NCI-H526 treated with DMSO at 0.1 percent for 48 hours (cell line): ENCODE results near the gene SCN4B.
"Not testable (repeated sequence)": the region's sequence is repeated elsewhere in the genome, so short reads cannot be mapped to it uniquely, and the experiment has no call there.

Source experiments
- DNase-seq: peaks from one replicate; lab custom pipeline; 2025; lab: John Stamatoyannopoulos, UW

The SCN4B gene, protein sequence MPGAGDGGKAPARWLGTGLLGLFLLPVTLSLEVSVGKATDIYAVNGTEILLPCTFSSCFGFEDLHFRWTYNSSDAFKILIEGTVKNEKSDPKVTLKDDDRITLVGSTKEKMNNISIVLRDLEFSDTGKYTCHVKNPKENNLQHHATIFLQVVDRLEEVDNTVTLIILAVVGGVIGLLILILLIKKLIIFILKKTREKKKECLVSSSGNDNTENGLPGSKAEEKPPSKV

DNA sequence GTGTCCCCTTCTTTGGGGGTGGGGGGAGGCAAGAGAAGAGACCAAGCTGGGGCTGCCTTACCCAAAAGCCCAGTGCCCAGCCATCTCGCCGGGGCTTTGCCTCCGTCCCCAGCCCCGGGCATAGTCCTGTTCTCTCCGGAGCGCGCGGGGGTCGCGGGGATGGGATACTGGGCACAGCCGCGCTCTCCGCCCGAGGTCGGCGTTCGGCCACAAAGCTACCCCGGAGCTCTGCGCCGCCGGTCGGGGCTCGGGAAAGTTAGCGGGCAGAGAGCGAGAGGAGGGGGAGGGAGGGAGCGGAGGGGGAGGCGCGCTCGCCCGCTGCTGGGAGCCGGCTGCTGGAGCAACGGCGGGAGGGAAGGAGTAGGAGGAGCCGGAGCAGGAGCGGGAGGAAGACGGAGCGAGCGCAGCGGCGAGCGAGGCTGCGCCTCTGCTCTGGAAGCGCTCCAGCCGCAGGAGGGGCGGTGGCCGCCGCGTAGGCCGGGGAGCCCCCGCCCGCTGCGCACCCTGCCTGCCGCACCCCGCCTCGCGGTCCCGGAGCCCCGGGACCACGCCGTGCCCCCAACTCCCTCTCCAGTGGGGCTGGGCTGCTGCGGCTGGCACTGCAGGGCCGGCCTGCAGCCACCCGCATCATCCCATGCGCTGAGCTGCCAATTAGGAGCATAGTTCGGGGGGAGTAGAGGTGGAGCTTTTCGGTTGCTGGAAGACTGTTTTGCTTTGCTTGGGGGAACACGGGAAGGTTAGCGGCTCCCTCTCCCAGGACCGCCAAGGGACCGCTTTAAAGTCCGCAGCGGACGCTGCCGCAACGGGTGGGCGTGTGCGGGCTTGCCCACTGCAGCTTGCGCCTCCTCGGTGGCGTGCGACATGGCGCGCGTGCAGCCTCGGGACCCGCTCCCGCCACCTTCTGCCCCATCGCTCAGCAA, at the start of gene SCN4B:
TSS of gene SCN4B (minus strand) at position 272 of the 920 bp plus-strand sequence. CDS start at position 122, 150 bp downstream.
- peak; percentile 94 for DNase-seq

DNA sequence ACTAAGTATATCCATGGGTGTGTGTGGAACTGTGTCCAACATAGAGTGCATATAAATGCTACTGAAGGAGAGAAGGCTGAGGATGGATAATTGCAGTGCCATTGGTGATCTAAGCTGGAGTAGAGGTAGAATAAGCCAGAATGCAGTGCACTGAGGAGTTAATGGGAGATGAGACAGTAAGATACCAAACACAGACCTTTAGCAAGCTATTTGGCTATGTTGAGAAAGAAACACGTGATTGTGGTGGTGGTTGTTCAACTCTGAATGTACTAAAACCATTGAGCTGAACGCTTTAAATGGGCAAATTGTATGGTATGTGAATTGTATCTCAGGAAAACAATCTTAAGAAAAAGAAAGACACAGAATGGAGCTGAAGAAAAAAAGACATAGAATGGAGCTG, 49.3 kb upstream of the SCN4B start:
- no peak for DNase-seq

DNA sequence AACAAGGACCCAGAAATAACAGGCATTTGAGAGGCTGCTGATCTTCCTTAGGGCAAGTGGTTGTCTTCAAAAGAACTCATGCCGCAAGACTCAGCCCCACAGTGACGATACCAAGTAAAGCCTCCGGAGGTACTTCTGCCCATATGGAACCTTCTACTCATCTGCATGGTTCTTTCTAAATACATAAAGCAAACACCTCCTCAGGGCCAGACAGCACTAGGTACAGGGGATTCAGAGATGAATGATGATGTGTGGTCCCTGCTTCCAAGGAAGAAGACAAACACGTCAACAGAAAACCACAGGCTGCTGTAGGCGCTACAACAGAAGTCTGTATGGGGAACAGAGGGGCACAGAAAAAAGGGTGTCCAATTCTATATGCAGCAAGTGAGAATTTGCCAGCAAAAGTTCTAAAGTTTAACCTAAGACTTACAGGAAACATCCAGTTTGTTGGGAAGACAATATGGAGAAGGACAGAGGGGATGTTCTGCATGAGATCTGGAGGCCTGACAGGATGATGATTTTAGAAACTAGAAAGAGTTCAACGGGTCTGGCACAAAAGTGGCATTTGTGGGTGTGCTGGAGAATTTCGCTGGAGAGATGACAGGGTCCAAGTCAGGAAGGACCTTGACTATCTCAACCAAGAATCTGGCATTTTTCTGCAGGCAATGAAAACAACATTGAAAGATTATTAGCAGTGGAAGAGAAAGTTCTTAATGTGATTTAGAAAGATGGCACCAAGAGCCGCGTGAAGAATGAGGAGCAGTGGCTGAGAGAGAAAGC, 48.5 kb upstream of the SCN4B start:
- DNase-seq = no peak

DNA sequence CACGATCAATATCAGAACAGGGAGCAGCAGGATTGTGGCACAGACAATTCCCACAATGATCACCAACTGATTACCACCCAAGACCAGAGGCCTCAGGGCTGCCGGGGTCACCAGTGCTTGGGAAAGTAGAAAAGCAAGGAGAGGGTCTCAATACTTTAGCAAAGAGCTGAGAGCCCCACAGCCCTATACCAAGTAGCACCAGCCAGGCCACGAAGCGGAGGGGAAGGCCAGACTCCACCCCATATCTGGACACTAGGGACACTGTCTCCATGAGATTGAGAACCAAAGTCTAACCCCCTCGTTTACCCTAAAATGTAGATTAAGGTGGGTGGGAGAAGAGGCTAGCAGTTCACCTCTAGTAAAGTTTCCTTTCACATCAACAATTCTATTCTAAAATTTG, 47.9 kb upstream of the SCN4B start:
- DNase-seq = no peak

DNA sequence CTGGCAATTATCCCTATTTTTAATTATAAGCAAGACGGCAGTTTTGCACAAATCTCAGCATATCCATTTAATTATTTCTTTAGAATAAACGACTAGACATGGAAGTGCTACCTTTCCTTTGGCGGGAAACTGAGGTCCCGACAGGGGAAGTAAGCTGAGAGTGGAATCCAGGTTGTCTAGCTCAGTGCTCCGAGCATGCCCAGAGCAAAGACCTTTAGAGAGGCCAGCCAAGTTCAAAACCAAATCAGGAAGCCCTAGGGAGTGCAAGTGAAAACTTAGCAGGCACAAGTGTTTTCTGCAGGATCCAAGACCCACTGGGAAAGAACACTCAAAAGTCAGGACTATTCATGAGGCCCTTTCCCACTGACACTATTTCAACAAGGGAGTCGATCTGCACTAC, 46.5 kb upstream of the SCN4B start:
- DNase-seq = no peak

DNA sequence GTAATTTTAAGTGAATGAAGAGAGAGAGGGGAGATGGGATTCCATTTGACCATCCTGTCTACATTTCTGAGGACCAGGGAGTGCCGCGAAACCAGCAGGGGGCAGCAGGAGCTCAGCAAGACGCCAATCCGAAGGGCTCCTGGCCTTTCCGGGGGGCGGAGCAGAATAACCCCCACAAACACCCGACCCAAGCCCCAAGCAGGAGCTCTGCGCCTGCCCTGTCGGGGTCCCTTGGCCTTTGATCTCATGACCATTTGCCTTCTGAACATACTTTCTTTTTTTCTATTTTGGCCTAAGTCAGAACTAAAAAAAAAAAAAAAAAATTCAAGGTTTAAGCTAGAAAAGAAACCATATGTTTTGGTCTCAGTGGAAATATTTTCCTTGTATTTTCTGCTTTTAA, 45.7 kb upstream of the SCN4B start:
- peak; percentile 79 for DNase-seq

DNA sequence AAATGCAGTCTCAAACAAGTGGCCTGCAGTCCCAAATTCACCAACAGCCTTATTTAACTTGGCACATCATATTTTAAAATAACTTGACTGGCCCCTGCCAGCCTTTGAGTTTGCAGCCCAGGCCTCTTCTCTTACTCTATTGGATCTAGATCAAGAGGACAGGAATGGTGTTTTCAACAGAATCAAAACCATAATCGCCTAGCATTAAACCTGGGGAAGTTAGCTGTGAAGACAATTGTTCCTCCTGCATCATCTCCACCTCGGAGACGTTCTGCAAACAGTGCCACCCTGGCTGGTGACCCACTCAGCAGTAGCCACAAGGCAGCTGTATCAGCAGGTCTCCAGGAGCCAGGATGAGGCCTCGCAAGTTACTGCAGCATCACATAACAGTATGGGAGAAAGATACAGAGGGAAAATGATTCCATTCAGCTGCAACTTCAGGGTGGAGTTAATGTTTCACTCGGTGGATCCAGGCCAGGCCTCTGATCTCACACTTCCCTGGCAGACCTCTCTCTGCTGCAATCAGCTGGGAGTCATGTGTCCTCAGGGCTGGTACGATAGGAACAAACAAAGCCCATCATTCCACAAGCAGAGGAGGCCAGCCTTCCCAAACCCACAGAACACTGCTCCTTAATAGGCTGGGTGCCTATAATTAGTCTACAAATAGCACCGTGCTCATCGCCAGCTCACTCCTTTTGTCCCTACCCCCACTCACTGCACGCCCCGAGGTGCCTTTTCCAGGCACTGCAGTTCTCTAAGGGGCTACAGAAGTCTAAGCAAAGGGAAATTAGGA, 42.4 kb upstream of the SCN4B start:
- peak; percentile 94 for DNase-seq

DNA sequence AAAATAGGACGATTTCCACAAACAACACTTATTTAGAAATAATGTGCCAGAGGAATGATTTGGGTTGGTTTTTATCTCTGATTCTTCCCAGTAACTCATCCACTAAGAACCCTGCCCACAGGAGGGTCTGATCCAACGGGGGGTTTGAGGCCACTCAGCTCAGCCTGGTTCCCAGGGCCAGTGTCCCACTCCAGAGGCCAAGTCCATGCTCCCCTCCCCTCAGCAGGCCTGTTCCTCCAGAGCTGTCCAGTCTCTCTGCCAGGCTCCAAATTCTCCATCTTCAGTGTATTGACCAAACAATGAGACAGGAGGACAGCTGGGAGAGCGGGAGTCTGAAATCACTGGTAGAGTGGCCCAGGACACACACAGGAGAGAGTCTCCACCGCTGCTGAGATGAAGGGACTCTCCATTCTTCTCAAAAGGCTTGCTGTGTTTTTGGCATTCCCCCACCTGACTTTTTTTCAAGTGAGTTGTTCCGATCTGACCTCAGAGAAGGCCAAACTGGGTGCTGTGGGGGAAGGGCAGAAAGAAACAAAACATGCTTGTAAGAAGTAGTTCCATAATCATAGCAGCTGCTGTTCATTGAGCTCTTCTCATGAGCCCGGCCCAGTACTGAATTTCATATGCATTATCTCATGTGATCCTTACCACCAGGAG, 41.4 kb upstream of the SCN4B start:
- DNase-seq = peak; percentile 93

DNA sequence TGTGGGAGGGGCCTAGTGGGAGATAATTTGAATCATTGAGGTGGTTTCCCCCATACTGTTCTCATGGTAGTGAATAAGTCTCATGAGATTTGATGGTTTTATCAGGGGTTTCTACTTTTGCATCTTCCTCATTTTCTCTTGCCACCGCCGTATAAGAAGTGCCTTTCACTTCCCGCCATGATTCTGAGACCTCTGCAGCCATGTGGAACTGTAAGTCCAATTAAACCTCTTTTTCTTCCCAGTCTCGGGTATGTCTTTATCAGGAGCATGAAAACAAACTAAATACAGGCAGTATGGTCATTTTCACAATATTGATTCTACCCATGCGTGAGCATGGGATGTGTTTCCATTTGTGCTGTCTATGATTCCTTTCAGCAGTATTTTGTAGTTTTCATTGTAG, 40.2 kb upstream of the SCN4B start:
- not testable (repeated sequence) for DNase-seq

DNA sequence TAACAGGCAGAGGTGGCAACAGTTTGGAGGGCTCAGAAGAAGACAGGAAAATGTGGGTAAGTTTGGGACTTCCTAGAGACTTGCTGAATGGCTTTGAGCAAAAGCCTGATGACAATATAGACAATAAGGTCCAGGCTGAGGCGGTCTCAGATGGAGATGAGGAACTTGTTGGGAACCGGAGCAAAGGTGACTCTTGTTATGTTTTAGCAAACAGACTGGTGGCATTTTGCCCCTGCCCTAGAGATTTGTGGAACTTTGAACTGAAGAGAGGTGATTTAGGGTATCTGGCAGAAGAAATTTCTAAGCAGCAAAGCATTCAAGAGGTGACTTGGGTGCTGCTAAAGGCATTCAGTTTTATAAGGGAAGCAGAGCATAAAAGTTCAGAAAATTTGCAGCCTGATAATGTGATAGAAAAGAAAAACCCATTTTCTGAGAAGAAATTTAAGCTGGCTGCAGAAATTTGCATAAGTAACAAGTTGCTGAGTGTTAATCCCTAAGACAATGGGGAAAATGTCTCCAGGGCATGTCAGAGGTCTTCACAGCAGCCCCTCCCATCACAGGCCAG, 38.4 kb upstream of the SCN4B start:
- not testable (repeated sequence) for DNase-seq

DNA sequence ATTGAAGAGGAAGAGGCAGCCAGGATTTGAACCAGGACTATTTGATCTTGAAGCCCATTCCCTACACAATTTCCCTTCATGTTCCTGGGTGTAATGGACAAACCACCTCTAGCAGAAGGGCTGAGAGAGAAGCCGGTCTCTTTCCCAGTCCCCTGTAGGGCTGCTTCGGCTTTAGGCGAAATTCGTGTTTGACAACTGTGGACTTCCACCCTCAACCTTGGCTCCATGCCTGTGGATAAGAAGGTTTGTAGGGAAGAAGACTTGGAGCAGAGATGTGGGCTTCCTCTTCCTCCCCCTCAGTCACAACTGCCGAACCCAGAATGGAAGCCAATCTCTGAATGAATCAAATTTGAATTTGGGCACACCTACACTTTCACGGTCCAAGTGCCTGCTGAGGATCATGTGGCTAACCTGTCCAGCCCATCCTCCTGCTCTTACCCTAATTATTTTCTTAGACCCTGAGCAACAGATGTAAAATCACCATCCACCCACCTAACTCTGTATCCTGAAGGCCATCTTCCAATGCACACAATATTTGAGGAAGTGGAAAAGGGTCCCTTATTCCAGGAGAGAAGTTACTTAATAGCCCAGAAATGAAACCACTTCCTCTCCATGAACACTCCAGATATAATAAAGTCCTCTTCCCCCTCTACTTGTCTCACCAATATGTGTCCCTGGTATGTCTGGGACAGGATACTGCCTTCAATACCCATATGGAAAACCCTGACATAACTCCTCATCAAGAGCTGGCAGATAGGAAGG, 33.9 kb upstream of the SCN4B start:
- DNase-seq = no peak

DNA sequence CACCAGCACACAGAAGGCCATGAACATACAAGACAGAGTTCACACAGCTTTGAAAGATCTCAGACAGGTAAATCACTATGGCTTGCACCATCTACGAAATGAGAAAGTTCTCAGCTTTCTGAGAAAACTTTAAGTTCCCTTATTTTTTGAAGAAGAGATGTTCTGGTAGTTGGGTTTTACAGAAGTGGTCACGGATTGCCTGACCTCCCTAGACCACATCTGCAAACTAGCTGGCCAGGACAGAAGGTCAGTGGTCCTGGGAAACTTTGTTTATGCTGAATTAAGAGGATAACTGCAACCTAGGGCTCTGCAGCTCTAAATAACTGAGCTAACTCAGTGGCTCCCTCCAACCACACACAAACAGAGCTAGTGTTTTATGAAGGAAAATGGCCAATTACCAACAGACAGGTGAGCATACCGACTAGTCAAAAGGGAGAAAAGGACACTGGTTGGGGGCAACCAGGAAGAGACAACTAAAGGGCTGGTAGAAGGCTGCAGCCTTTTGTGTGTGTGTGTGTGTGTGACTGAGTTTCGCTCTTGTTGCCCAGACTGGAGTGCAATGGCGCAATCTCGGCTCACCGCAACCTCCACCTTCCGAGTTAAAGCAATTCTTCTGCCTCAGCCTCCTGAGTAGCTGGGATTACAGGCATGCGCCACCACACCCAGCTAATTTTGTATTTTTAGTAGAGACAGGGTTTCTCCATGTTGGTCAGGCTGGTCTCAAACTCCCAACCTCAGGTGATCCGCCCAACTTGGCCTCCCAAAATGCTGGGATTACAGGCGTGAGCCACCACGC, 32.4 kb upstream of the SCN4B start:
- no peak for DNase-seq

DNA sequence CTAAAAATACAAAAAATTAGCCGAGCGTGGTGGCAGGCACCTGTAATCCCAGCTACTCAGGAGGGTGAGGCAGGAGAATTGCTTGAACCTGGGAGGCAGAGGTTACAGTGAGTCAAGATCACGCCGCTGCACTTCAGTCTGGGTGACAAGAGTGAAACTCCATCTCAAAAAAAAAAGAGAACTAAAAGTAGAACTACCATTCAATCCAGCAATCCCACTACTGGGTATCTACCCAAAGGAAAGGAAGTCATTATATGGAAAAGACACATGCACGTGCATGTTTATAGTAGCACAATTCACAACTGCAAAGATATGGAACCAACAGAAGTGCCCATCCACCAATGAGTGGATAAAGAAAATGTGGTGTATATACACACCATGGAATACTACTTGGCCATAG, 31.1 kb upstream of the SCN4B start:
- DNase-seq = not testable (repeated sequence)

DNA sequence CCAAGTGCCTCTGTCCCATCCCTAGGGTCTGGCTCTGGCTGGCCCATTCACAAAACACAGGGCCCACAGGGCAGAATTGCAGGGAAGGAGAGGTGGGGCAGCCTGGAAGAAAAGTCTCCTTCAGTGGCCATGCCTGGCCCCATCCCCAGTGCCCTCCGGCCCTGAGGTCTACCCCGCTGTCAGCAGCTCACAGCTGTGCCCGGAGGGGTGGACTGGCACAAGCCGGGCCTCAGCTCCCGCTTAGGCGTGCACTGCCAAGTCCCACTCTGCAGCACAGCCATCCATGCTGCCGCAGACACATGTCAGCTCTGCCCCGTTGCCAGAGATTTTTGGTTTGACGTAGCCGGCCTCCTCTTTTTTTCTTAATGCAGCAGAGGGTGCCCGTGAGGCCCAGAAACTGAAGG, 27.7 kb upstream of the SCN4B start:
- peak; percentile 64 for DNase-seq

DNA sequence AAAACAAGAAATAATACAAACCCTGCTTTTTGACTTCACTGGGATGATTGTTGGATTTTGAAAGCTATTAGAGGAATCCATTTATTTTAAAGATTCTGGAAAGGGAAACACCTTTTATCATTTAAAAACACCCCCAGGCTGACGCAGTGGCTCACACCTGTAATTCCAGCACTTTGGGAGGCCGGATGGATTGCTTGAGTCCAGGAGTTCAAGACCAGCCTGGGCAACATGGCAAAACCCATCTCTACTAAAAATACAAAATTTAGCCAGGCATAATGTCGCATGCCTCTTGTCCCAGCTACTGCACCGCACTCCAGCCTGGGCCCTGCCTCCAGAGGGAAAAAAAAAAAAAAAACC, 24.1 kb upstream of the SCN4B start:
- no peak for DNase-seq

DNA sequence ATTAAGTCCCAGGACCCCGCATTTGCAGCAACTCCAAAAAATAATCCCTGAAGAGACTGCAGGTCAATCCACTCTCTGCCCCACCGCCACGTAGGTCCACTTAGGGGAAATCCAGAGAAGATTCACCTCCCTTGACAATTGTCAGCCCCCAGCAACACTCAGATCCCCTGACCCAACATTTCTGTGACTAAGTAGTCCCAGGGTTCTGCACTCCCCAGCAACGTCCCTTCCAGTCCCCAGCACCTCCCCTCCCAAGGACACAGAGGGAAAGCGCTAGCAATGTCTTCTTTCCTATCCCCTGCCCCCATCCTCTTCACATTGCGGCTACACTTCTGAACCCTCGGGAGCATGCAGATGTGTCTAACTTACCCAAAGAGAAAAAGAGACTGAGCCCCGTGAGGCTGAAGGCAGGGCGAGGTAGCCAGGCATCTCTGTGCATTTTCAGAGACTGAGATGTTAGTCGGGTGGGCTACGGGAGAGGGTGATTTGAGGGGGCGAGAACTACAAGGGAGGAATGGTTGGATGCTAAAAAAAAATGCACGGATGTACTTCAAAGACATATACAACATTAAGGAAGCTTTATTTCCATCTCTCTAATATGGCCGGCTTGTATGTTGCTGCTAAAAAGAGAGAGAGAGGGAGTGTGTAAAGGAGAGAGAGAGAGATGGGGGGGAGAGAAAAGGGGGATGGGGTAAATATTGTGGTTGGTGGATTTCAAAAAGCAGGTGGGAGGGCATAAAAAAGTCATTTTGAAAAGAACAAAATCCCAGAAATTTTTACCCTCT, 23.6 kb upstream of the SCN4B start, which contains the start of gene SCN2B:
TSS of gene SCN2B (minus strand) at position 647 of the 785 bp plus-strand sequence. CDS start at position 439, 208 bp downstream.
- DNase-seq = no peak

DNA sequence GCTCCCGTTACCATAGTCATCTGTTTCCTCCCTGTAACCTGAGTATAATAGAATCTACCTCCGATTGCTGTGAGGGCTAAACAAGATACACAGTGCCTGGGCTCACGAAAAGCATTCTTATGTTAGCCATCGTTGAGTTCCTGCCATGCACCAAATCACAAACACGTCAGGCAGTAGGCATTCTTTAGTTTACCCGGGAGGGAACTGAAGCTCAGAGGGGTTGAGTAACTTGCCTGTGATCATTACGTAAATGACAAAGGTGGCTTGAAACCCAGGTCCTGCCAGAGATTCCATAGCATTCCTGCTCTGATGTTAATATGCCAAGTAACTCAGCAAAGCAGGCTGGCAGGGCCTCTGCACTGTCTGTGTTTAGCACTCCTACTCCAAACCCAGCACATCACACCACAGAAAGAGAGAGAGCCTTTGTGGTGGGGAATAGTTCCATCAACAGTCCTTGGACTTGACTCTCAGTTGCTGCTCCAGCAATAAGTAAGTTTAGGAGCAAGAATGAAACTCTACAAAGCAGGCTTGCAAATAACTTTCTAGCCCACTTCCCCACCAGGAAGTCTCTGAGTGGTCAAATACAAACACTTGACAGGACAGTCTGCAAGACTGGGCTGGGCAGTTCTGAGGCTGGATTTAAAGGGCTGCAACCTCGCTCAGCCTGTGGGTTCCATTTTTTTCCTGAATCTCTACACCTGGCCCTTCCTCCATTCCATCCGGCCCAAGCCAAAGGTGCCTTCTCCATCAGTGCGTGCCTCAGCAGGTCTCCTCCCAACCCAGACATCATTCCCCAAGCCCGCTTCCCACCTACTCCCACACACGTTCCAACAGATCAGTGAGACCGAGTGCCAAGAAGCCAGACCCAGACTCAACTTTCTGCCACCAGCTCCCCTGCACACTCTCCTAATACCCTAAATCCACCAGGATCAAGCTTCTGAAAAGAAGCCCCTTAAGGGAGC, 22.7 kb upstream of the SCN4B start:
- no peak for DNase-seq
